Measurements from ENCODE around the gene MAST4.

The MAST4 gene

GRCh38 chr5:66720780-66721179, 124.6 kb downstream of the MAST4 start:
- ChIA-PET CTCF (no interaction called here), POLR2A (no interaction called here)
- DNase-seq (ENCODE audit: extremely low spot score) = no peak
- no peak for TF ChIP-seq CTCF (IDR thresholded peaks at IDR 0.05; ENCODE audit: control extremely low read depth, extremely low read depth, low read depth, missing control alignments)

- CTCF ChIA-PET = no interaction called here
- DNase-seq (ENCODE audit: extremely low spot score) = no peak
- TF ChIP-seq CTCF (IDR thresholded peaks at IDR 0.05; ENCODE audit: control extremely low read depth, extremely low read depth, low read depth, missing control alignments) = no peak
- POLR2A ChIA-PET = no interaction called here
These were observed 126.5 kb downstream of the MAST4 start for GRCh38 chr5:66722686-66723085.

GRCh38 chr5:66724349-66725139, 128.4 kb downstream of the MAST4 start:
- ChIA-PET CTCF (interaction anchor here (1.0 kb wide), 1 partner anchor 17 kb away, joined by 3 read pairs; no protein-coding TSS in a partner anchor), POLR2A (no interaction called here)

GRCh38 chr5:66727630-66728029, 131.4 kb downstream of the MAST4 start:
- no peak for DNase-seq (ENCODE audit: extremely low spot score)
- CTCF ChIA-PET = interaction anchor here (1.1 to 1.8 kb wide), 3 partner anchors 9 to 420 kb away, joined by 4 to 6 read pairs (median 5); no protein-coding TSS in a partner anchor
- TF ChIP-seq CTCF (IDR thresholded peaks at IDR 0.05; ENCODE audit: control extremely low read depth, extremely low read depth, low read depth, missing control alignments) = no peak
- POLR2A ChIA-PET = no interaction called here

More at GRCh38 chr5:66724349-66725139, 128.4 kb downstream of the MAST4 start:
- DNase-seq (ENCODE audit: extremely low spot score) = no peak
- peak; percentile 23 for TF ChIP-seq CTCF (IDR thresholded peaks at IDR 0.05; ENCODE audit: control extremely low read depth, extremely low read depth, low read depth, missing control alignments)

- ChIA-PET CTCF (interaction anchor here (1.1 to 1.8 kb wide), 3 partner anchors 9 to 420 kb away, joined by 4 to 6 read pairs (median 5); no protein-coding TSS in a partner anchor), POLR2A (no interaction called here)
- no peak for DNase-seq (ENCODE audit: extremely low spot score)
- no peak for TF ChIP-seq CTCF (IDR thresholded peaks at IDR 0.05; ENCODE audit: control extremely low read depth, extremely low read depth, low read depth, missing control alignments)
These were observed 131.9 kb downstream of the MAST4 start for GRCh38 chr5:66728049-66728448.

- TF ChIP-seq CTCF (IDR thresholded peaks at IDR 0.05; ENCODE audit: control extremely low read depth, extremely low read depth, low read depth, missing control alignments) = no peak
- POLR2A ChIA-PET = no interaction called here
- CTCF ChIA-PET = no interaction called here
- DNase-seq (ENCODE audit: extremely low spot score) = no peak
These were observed 140.9 kb downstream of the MAST4 start for GRCh38 chr5:66737096-66737495.
